ENCODE results near the gene MSS51. TPM values are rescaled to one million over a fixed set of nuclear protein-coding genes. Genes with fewer than 3 reads are reported as not detected.

Gene MSS51
- total and polyA plus RNA-seq, 5 donors from 2014 or later, result 0.13 to 3.9 (median 0.14) TPM; not detected in 2

DNA sequence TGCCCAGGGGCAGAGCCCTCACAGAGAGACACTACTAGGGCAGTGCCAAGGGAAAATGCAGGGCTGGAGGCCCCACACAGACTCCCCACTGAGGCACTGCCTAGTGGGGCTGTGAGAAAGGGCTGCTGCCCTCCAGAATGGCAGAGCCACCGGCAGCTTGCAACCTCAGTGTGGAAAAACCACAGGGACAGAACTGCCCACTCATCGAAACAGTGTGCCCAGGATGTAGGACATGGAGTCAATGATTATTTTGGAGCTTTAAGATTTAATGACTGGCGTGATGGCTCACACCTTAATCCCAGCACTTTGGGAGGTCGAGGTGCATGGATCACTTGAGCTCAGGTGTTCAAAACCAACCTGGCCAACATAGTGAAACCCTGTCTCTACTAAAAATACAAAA lies 27.5 kb upstream of the MSS51 start:
- no peak overlapping the region for H3K4me3 ChIP-seq (ENCODE audit: low read depth, low read length)
- peaks cover 22% of the 10 kb centered on the region for H3K36me3 ChIP-seq (ENCODE audit: control insufficient read depth, insufficient read depth, low read length)
- Mint-ChIP-seq H3K4me3 (no peak overlapping the region), H3K9me3 (no peaks in the 10 kb centered on the region), H3K4me1 (peaks cover 5 to 10% (median 7%) of the 10 kb centered on the region in 4 donors), H3K27ac (no peak overlapping the region), H3K36me3 (peaks cover 21% of the 10 kb centered on the region), H3K27me3 (no peaks in the 10 kb centered on the region)
- H3K27me3 ChIP-seq (ENCODE audit: control insufficient read depth, insufficient read depth, low read length), result no peaks in the 10 kb centered on the region
- no peaks in the 10 kb centered on the region for H3K4me1 ChIP-seq (ENCODE audit: control insufficient read depth, insufficient read depth, low read length, poor library complexity, severe bottlenecking)
- ATAC-seq (ENCODE audit: low read depth in 2 of 2) (no peak), DNase-seq (no peak)
- no peak overlapping the region for H3K27ac ChIP-seq (ENCODE audit: insufficient read depth, low read length, poor library complexity, severe bottlenecking)
- no peaks in the 10 kb centered on the region for H3K9me3 ChIP-seq (ENCODE audit: control insufficient read depth in 2 of 2, low read length in 2 of 2)

GRCh38 chr10:73459683-73460314 lies 26.4 kb upstream of the MSS51 start:
- ATAC-seq (ENCODE audit: low read depth in 2 of 2) (no peak), DNase-seq (no peak)
- H3K9me3 Mint-ChIP-seq, result no peaks in the 10 kb centered on the region
- peaks cover 16% of the 10 kb centered on the region for H3K36me3 Mint-ChIP-seq
- Histone ChIP-seq H3K4me3 (ENCODE audit: low read depth, low read length) (no peak overlapping the region), H3K4me1 (ENCODE audit: control insufficient read depth, insufficient read depth, low read length, poor library complexity, severe bottlenecking) (no peaks in the 10 kb centered on the region), H3K27ac (ENCODE audit: insufficient read depth, low read length, poor library complexity, severe bottlenecking) (no peak overlapping the region), H3K9me3 (ENCODE audit: control insufficient read depth in 2 of 2, low read length in 2 of 2) (no peaks in the 10 kb centered on the region), H3K36me3 (ENCODE audit: control insufficient read depth, insufficient read depth, low read length) (peaks cover 13% of the 10 kb centered on the region), H3K27me3 (ENCODE audit: control insufficient read depth, insufficient read depth, low read length) (no peaks in the 10 kb centered on the region)
- peak overlapping the region in 2 of 3 donors; percentile 12 to 64 for H3K27ac Mint-ChIP-seq
- H3K4me1 Mint-ChIP-seq, result peaks cover 4 to 10% (median 10%) of the 10 kb centered on the region in 4 donors
- H3K27me3 Mint-ChIP-seq, result no peaks in the 10 kb centered on the region
- no peak overlapping the region for H3K4me3 Mint-ChIP-seq

DNA sequence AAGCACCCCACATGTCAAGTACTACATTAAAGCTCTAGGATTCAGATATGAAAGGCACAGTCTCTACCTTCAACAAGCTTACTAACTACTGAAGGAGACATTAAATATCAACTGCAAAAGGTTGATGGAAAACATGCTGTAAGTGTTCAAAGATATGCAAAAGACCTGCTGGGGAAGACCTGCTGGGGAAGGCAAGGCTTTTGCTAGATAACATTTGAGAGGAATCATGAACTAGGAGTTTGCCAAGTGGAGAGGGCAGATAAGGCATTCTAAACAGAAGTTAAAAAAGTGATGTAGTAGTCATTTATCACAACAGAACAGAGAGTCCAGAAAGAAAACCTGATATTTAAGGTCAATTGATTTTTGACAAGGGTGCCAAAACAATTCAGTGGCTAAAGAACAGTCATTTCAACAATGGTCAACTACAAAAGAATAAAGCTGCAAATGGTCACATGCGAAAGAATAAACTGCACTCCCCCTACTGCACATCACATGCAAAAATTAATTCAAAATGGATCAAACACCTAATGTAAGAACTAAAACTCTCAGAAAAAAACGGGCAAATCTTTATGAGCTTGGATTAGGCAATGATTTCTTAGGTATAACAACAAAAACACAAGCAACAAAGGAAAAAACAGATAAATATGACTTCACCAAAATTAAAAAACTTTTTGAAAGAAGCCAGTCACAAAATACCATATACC lies 23.0 kb upstream of the MSS51 start:
- peaks cover 16% of the 10 kb centered on the region for H3K36me3 Mint-ChIP-seq
- no peaks in the 10 kb centered on the region for H3K27me3 ChIP-seq (ENCODE audit: control insufficient read depth, insufficient read depth, low read length)
- H3K4me3 Mint-ChIP-seq, result no peak overlapping the region
- no peaks in the 10 kb centered on the region for H3K27me3 Mint-ChIP-seq
- no peaks in the 10 kb centered on the region for H3K4me1 ChIP-seq (ENCODE audit: control insufficient read depth, insufficient read depth, low read length, poor library complexity, severe bottlenecking)
- no peaks in the 10 kb centered on the region for H3K9me3 Mint-ChIP-seq
- no peak for DNase-seq
- H3K4me3 ChIP-seq (ENCODE audit: low read depth, low read length), result no peak overlapping the region
- H3K27ac Mint-ChIP-seq, result peak overlapping the region in 2 of 3 donors; percentile 2 to 66
- ATAC-seq (ENCODE audit: low read depth in 2 of 2), result no peak
- H3K36me3 ChIP-seq (ENCODE audit: control insufficient read depth, insufficient read depth, low read length), result peaks cover 16% of the 10 kb centered on the region
- H3K4me1 Mint-ChIP-seq, result peaks cover 0 to 10% (median 4%) of the 10 kb centered on the region in 4 donors
- no peak overlapping the region for H3K27ac ChIP-seq (ENCODE audit: insufficient read depth, low read length, poor library complexity, severe bottlenecking)
- H3K9me3 ChIP-seq (ENCODE audit: control insufficient read depth in 2 of 2, low read length in 2 of 2), result no peaks in the 10 kb centered on the region

DNA sequence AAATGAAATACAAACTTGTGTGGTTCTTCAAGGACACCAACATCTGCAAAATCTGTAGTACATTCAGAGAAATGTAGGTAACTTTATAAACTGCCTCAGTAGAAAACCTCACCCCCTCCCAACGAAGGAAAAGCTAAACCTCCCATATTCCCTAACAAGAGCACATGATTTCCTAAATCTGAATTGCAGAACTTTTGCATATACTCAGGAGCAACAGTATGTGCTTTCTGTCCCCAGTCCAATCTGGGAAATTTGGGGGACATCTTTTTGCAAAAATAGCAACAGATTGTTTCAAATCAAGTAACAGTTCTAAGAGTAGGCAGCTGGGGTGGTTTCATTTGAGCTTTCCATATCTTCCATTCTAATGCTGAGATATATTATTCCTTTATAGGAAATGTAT lies 15.8 kb upstream of the MSS51 start:
- no peak overlapping the region for H3K27ac ChIP-seq (ENCODE audit: insufficient read depth, low read length, poor library complexity, severe bottlenecking)
- Mint-ChIP-seq H3K27me3 (no peaks in the 10 kb centered on the region), H3K36me3 (peaks cover 20% of the 10 kb centered on the region), H3K4me3 (no peak overlapping the region), H3K4me1 (peaks cover 0 to 20% (median 4%) of the 10 kb centered on the region in 4 donors), H3K27ac (no peak overlapping the region), H3K9me3 (no peaks in the 10 kb centered on the region)
- ATAC-seq (ENCODE audit: low read depth in 2 of 2) (no peak), DNase-seq (no peak)
- H3K9me3 ChIP-seq (ENCODE audit: control insufficient read depth in 2 of 2, low read length in 2 of 2), result no peaks in the 10 kb centered on the region
- H3K36me3 ChIP-seq (ENCODE audit: control insufficient read depth, insufficient read depth, low read length), result peaks cover 26% of the 10 kb centered on the region
- no peaks in the 10 kb centered on the region for H3K27me3 ChIP-seq (ENCODE audit: control insufficient read depth, insufficient read depth, low read length)
- no peaks in the 10 kb centered on the region for H3K4me1 ChIP-seq (ENCODE audit: control insufficient read depth, insufficient read depth, low read length, poor library complexity, severe bottlenecking)
- H3K4me3 ChIP-seq (ENCODE audit: low read depth, low read length), result no peak overlapping the region

DNA sequence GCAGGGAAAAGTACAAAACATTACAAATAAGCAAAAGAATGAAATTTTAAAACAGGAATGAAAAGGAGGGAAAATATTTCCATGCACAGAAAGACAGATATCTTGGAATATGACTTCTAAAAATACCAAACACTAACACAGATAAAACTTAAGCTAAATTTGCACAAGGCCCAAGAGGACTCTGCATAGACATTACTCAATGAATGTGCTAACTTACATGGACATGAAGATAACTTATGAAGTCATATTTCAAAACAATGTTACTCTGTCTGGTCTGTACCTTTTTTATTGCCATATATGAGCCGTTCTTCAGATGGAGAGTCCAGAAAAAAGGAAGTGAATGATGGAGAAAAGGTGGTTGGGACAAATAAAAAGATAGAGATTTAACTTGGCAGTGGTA lies 15.0 kb upstream of the MSS51 start:
- H3K4me1 Mint-ChIP-seq, result peaks cover 0 to 20% (median 6%) of the 10 kb centered on the region in 4 donors
- peaks cover 20% of the 10 kb centered on the region for H3K36me3 Mint-ChIP-seq
- no peaks in the 10 kb centered on the region for H3K9me3 Mint-ChIP-seq
- H3K9me3 ChIP-seq (ENCODE audit: control insufficient read depth in 2 of 2, low read length in 2 of 2), result no peaks in the 10 kb centered on the region
- no peak overlapping the region for H3K4me3 ChIP-seq (ENCODE audit: low read depth, low read length)
- H3K4me1 ChIP-seq (ENCODE audit: control insufficient read depth, insufficient read depth, low read length, poor library complexity, severe bottlenecking), result no peaks in the 10 kb centered on the region
- H3K27ac Mint-ChIP-seq, result peak overlapping the region in 1 of 3 donors; percentile 3
- H3K27ac ChIP-seq (ENCODE audit: insufficient read depth, low read length, poor library complexity, severe bottlenecking), result no peak overlapping the region
- H3K36me3 ChIP-seq (ENCODE audit: control insufficient read depth, insufficient read depth, low read length), result peaks cover 24% of the 10 kb centered on the region
- no peak for DNase-seq
- H3K27me3 ChIP-seq (ENCODE audit: control insufficient read depth, insufficient read depth, low read length), result no peaks in the 10 kb centered on the region
- no peaks in the 10 kb centered on the region for H3K27me3 Mint-ChIP-seq
- no peak overlapping the region for H3K4me3 Mint-ChIP-seq
- ATAC-seq (ENCODE audit: low read depth in 2 of 2), result no peak

DNA sequence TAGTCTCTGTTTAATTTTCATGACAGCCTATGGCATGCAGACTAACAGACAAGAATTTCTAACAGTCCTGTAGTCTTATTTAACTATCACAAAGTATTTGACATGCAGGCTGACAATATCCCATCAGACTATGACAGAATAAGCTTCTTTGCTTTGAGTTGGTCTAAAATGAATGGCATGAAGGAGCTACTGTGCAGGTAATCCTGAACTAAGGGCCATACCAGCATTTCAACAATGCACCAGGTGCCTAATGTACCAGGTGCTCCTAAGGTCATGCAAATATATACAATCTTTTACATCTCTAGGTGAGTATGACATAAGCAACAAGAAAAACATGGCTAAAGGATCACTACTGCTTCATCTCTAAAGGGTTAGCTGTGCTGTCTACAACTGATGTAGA lies 13.6 kb upstream of the MSS51 start:
- no peak for ATAC-seq (ENCODE audit: low read depth in 2 of 2)
- Mint-ChIP-seq H3K4me1 (peaks cover 2 to 20% (median 6%) of the 10 kb centered on the region in 4 donors), H3K9me3 (no peaks in the 10 kb centered on the region), H3K27ac (peak overlapping the region in 2 of 3 donors; percentile 8 to 44), H3K4me3 (no peak overlapping the region), H3K27me3 (no peaks in the 10 kb centered on the region), H3K36me3 (peaks cover 20% of the 10 kb centered on the region)
- Histone ChIP-seq H3K36me3 (ENCODE audit: control insufficient read depth, insufficient read depth, low read length) (peaks cover 22% of the 10 kb centered on the region), H3K4me3 (ENCODE audit: low read depth, low read length) (no peak overlapping the region), H3K27me3 (ENCODE audit: control insufficient read depth, insufficient read depth, low read length) (no peaks in the 10 kb centered on the region), H3K4me1 (ENCODE audit: control insufficient read depth, insufficient read depth, low read length, poor library complexity, severe bottlenecking) (no peaks in the 10 kb centered on the region), H3K9me3 (ENCODE audit: control insufficient read depth in 2 of 2, low read length in 2 of 2) (no peaks in the 10 kb centered on the region), H3K27ac (ENCODE audit: insufficient read depth, low read length, poor library complexity, severe bottlenecking) (no peak overlapping the region)
- no peak for DNase-seq

DNA sequence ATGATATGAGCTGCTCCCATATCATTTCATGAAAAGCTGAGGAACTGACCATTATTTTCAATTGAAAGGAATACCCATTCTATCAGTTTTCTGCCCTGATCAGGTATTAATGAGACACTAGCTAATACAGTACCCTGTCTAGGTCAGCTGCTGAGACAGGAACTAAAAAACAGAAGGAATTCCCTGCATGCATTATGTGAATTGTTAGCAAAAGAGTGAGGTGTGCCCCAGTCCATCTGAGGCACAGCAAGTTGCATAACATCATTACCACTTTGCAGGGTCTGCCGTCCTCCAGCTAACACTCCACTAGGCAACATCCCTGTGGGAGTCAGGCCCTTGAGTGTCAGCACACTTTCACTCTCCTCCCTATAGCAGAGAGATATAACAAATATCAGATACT lies 11.1 kb upstream of the MSS51 start:
- no peak overlapping the region for H3K27ac Mint-ChIP-seq
- H3K27ac ChIP-seq (ENCODE audit: insufficient read depth, low read length, poor library complexity, severe bottlenecking), result no peak overlapping the region
- H3K4me3 ChIP-seq (ENCODE audit: low read depth, low read length), result no peak overlapping the region
- H3K4me1 Mint-ChIP-seq, result peaks cover 12 to 27% (median 16%) of the 10 kb centered on the region in 4 donors
- DNase-seq (no peak), ATAC-seq (ENCODE audit: low read depth in 2 of 2) (no peak)
- H3K27me3 ChIP-seq (ENCODE audit: control insufficient read depth, insufficient read depth, low read length), result no peaks in the 10 kb centered on the region
- H3K4me3 Mint-ChIP-seq, result no peak overlapping the region
- no peaks in the 10 kb centered on the region for H3K4me1 ChIP-seq (ENCODE audit: control insufficient read depth, insufficient read depth, low read length, poor library complexity, severe bottlenecking)
- H3K9me3 ChIP-seq (ENCODE audit: control insufficient read depth in 2 of 2, low read length in 2 of 2), result no peaks in the 10 kb centered on the region
- H3K9me3 Mint-ChIP-seq, result no peaks in the 10 kb centered on the region
- H3K27me3 Mint-ChIP-seq, result no peaks in the 10 kb centered on the region
- peaks cover 30% of the 10 kb centered on the region for H3K36me3 Mint-ChIP-seq
- H3K36me3 ChIP-seq (ENCODE audit: control insufficient read depth, insufficient read depth, low read length), result peaks cover 42% of the 10 kb centered on the region

Measured in CD4-positive, CD25-positive, alpha-beta regulatory T cell (primary cell).